H1 (cell line): ENCODE measurements around the gene ZNF652. TPM values are rescaled to one million over a fixed set of nuclear protein-coding genes. Genes with fewer than 3 reads are reported as not detected.

Experiments used
- CTCF ChIA-PET: fragments of 300-600 bp; sonication (Branson Sonifier 250); formaldehyde crosslinking; loops from one replicate; lab custom pipeline; 2021; ENCODE audit not compliant: partially characterized antibody; lab: Charles Lee
- POLR2A ChIA-PET: fragments of 300-600 bp; sonication (Branson Sonifier 250); formaldehyde crosslinking; loops from one replicate; lab custom pipeline; 2021; ENCODE audit warnings: inconsistent platforms; ENCODE audit not compliant: partially characterized antibody; lab: Charles Lee
- DNase-seq, 2 experiments: peaks; one replicate each; pipeline versions ENCODE4 v3.0.0 to v3.0.0-alpha.2; 2010 to 2022; ENCODE audit warnings: low spot score in 2 of 2, low read depth in 1 of 2, mixed read lengths in 1 of 2
- FAIRE-seq: peaks from 2 replicates; lab custom pipeline; 2011; peaks lifted over from hg19 to GRCh38; lab: Jason Lieb, UNC
- H2AFZ ChIP-seq: 2 replicates; pipeline ENCODE4 v1.8.1; 2012; ENCODE audit warnings: low read length, inconsistent platforms
- H2AK5ac ChIP-seq: 2 replicates; pipeline ENCODE4 v1.6.1; 2013; ENCODE audit warnings: low read depth, low read length
- H2BK120ac ChIP-seq: replicated peaks from 2 replicates; pipeline ENCODE3; 2013; ENCODE audit warnings: low read depth, low read length, inconsistent platforms
- H2BK12ac ChIP-seq: 2 replicates; pipeline ENCODE4 v1.6.1; 2013; ENCODE audit warnings: low read depth, low read length
- H2BK15ac ChIP-seq: 2 replicates; pipeline ENCODE4 v1.6.1; 2013; ENCODE audit warnings: low read length
- H2BK20ac ChIP-seq: 2 replicates; pipeline ENCODE4 v1.6.1; 2013; ENCODE audit warnings: low read length
- H2BK5ac ChIP-seq: 2 replicates; pipeline ENCODE4 v1.6.1; 2013; ENCODE audit warnings: low read depth, low read length
- H3K14ac ChIP-seq: 2 replicates; pipeline ENCODE4 v1.6.1; 2013; ENCODE audit warnings: inconsistent platforms; ENCODE audit not compliant: insufficient read length
- H3K18ac ChIP-seq: 2 replicates; pipeline ENCODE4 v1.6.1; 2013; ENCODE audit warnings: low read length; ENCODE audit errors: extremely low read depth
- H3K23ac ChIP-seq: 2 replicates; pipeline ENCODE4 v1.6.1; 2013; ENCODE audit warnings: inconsistent platforms; ENCODE audit not compliant: insufficient read length
- H3K23me2 ChIP-seq: 2 replicates; pipeline ENCODE4 v1.6.1; 2013; ENCODE audit warnings: low read depth, low read length
- H3K27ac ChIP-seq: 2 replicates; pipeline ENCODE4 v1.6.1; 2011; ENCODE audit warnings: low read depth, low read length, inconsistent platforms
- H3K27me3 ChIP-seq, 4 experiments: replicated peaks in 1 of 4; 1 replicate in 1 of 4; 2 replicates in 3 of 4; pipeline versions ENCODE4 v1.6.1 to v1.8.1; 2011 to 2013; ENCODE audit warnings: low read length in 3 of 4, mild to moderate bottlenecking in 3 of 4, inconsistent platforms in 2 of 4, mixed read lengths in 2 of 4, moderate library complexity in 1 of 4; ENCODE audit not compliant: control insufficient read depth in 3 of 4, insufficient read depth in 3 of 4; ENCODE audit errors: extremely low read depth in 1 of 4
- H3K36me3 ChIP-seq, 4 experiments: 2 replicates each; pipeline versions ENCODE4 v1.6.1 to v1.8.1; 2011 to 2013; ENCODE audit warnings: mild to moderate bottlenecking in 4 of 4, low read length in 3 of 4, moderate library complexity in 2 of 4, control low read depth in 1 of 4, inconsistent platforms in 1 of 4; ENCODE audit not compliant: insufficient read depth in 4 of 4, control insufficient read depth in 2 of 4
- H3K4ac ChIP-seq: replicated peaks from 2 replicates; pipeline ENCODE3; 2013; ENCODE audit warnings: low read length, low read depth, mixed read lengths, inconsistent platforms; ENCODE audit not compliant: insufficient read length
- H3K4me1 ChIP-seq, 4 experiments: replicated peaks in 1 of 4; 1 replicate in 1 of 4; 2 replicates in 3 of 4; pipeline versions ENCODE4 v1.6.1 to v1.8.1; 2011 to 2013; ENCODE audit warnings: low read length in 3 of 4, inconsistent platforms in 2 of 4, mixed read lengths in 1 of 4; ENCODE audit not compliant: insufficient read depth in 4 of 4, control insufficient read depth in 3 of 4
- H3K4me2 ChIP-seq, 2 experiments: 2 replicates each; pipeline versions ENCODE4 v1.6.1 to v1.8.1; 2011 to 2013; ENCODE audit warnings: low read depth in 2 of 2, low read length in 2 of 2, control low read depth in 1 of 2, inconsistent platforms in 1 of 2, mild to moderate bottlenecking in 1 of 2; ENCODE audit not compliant: insufficient read depth in 1 of 2
- H3K4me3 ChIP-seq, 4 experiments: fragments of 200-600, 300-600 bp in 1 of 4; sonication (generic), shearing (Covaris generic), sonication (Bioruptor Twin) in 1 of 4; 2 replicates each; pipeline versions ENCODE4 v1.5.1 to v1.8.1; 2011 to 2016; ENCODE audit warnings: low read length in 4 of 4, low read depth in 3 of 4, control low read depth in 2 of 4, inconsistent platforms in 2 of 4, mild to moderate bottlenecking in 2 of 4, mixed read lengths in 1 of 4, moderate library complexity in 1 of 4; ENCODE audit not compliant: insufficient read depth in 2 of 4; ENCODE audit errors: extremely low read depth in 1 of 4
- H3K56ac ChIP-seq: replicated peaks from 2 replicates; pipeline ENCODE3; 2013; ENCODE audit warnings: low read depth, mild to moderate bottlenecking, mixed read lengths, low read length, inconsistent platforms; ENCODE audit not compliant: insufficient read length
- H3K79me1 ChIP-seq: 2 replicates; pipeline ENCODE4 v1.6.1; 2013; ENCODE audit warnings: low read depth, low read length, control low read depth
- H3K79me2 ChIP-seq, 2 experiments: 2 replicates each; pipeline versions ENCODE4 v1.6.1 to v1.8.1; 2012 to 2013; ENCODE audit warnings: low read length in 2 of 2, mild to moderate bottlenecking in 2 of 2, inconsistent platforms in 1 of 2; ENCODE audit not compliant: insufficient read depth in 2 of 2, control insufficient read depth in 1 of 2
- H3K9ac ChIP-seq, 4 experiments: replicated peaks in 1 of 4; 1 replicate in 1 of 4; 2 replicates in 3 of 4; pipeline versions ENCODE4 v1.6.1 to v1.8.1; 2011 to 2013; ENCODE audit warnings: low read depth in 3 of 4, low read length in 3 of 4, control low read depth in 2 of 4, mild to moderate bottlenecking in 2 of 4, moderate library complexity in 2 of 4, inconsistent platforms in 1 of 4; ENCODE audit errors: extremely low read depth in 1 of 4
- H3K9me3 ChIP-seq, 2 experiments: 2 replicates each; pipeline versions ENCODE4 v1.6.1 to v1.8.1; 2012 to 2013; ENCODE audit warnings: mild to moderate bottlenecking in 2 of 2, moderate library complexity in 2 of 2, control low read depth in 1 of 2, inconsistent platforms in 1 of 2, low read depth in 1 of 2, low read length in 1 of 2, mixed read lengths in 1 of 2; ENCODE audit not compliant: insufficient read depth in 2 of 2
- H4K20me1 ChIP-seq, 2 experiments: replicated peaks in 1 of 2; 2 replicates each; pipeline versions ENCODE3 to v1.8.1; 2011 to 2013; ENCODE audit warnings: inconsistent platforms in 2 of 2, low read length in 2 of 2, mild to moderate bottlenecking in 1 of 2; ENCODE audit not compliant: insufficient read depth in 2 of 2, control insufficient read depth in 1 of 2
- H4K5ac ChIP-seq: 2 replicates; pipeline ENCODE4 v1.6.1; 2013; ENCODE audit warnings: low read length, low read depth, mixed read lengths, inconsistent platforms; ENCODE audit not compliant: insufficient read length
- H4K8ac ChIP-seq: 2 replicates; pipeline ENCODE4 v1.8.0; 2013; ENCODE audit warnings: mild to moderate bottlenecking, moderate library complexity, low read length, inconsistent platforms; ENCODE audit not compliant: insufficient read depth; ENCODE audit errors: extremely low read depth
- H4K91ac ChIP-seq: replicated peaks from 2 replicates; pipeline ENCODE3; 2013; ENCODE audit warnings: low read length, mixed read lengths, inconsistent platforms; ENCODE audit not compliant: insufficient read length
- ASH2L ChIP-seq: fragments of 200-600, 300-600 bp; sonication (generic); IDR thresholded peaks from one replicate; pipeline ENCODE4 v1.7.1; 2017; ENCODE audit warnings: low read length
- BCL11A ChIP-seq, 2 experiments: IDR thresholded peaks; one replicate each; pipeline ENCODE4 v1.6.1; 2011; ENCODE audit warnings: low read depth in 2 of 2, low read length in 2 of 2, mild to moderate bottlenecking in 2 of 2
- JUN ChIP-seq: IDR thresholded peaks from 2 replicates; pipeline ENCODE4 v1.6.1; 2011; ENCODE audit warnings: low read depth, mild to moderate bottlenecking, improper control_type of control experiment, low read length
- RAD21 ChIP-seq, 2 experiments: IDR thresholded peaks in 1 of 2; conservative IDR thresholded peaks in 1 of 2; 2 replicates each; pipeline ENCODE4 v1.6.1; 2011; ENCODE audit warnings: low read depth in 2 of 2, low read length in 2 of 2, improper control_type of control experiment in 1 of 2, inconsistent platforms in 1 of 2, mild to moderate bottlenecking in 1 of 2, moderate library complexity in 1 of 2
- SIN3A ChIP-seq, 2 experiments: IDR thresholded peaks in 1 of 2; conservative IDR thresholded peaks in 1 of 2; 2 replicates each; pipeline ENCODE4 v1.6.1; 2011 to 2012; ENCODE audit warnings: low read length in 2 of 2, improper control_type of control experiment in 1 of 2, low read depth in 1 of 2, mild to moderate bottlenecking in 1 of 2
- YY1 ChIP-seq: IDR thresholded peaks from 2 replicates; pipeline ENCODE4 v1.6.1; 2011; ENCODE audit warnings: low read depth, mild to moderate bottlenecking, low read length
- WGBS, 2 experiments: shearing (Covaris generic) in 1 of 2; methylation state at CpG; one replicate each; pipeline versions ENCODE4 v1.1.6 to v1.1.7; 2013 to 2015; ENCODE audit warnings: low lambda C conversion rate in 2 of 2, mixed read lengths in 2 of 2, inconsistent platforms in 1 of 2, low coverage in 1 of 2, missing lambda C conversion rate in 1 of 2; ENCODE audit not compliant: insufficient replicate concordance in 2 of 2, insufficient coverage in 1 of 2, insufficient read length in 1 of 2; ENCODE audit errors: extremely low coverage in 1 of 2, missing lambda C conversion rate in 1 of 2; 5-methylcytosine and 5-hydroxymethylcytosine counted together
- polyA plus RNA-seq, 7 experiments: library from polyadenylated mRNA; depleted of rRNA in 3 of 7; stranded (reverse) in 5 of 7; unstranded in 2 of 7; fragments of >200 nt in 5 of 7; fragments of 200-250 nt in 2 of 7; gene quantifications; 1 replicate in 5 of 7; 2 replicates in 1 of 7; 4 replicates in 1 of 7; pipeline versions ENCODE4 v1.2.1 to v1.2.3, GENCODE V29; 2011 to 2013; ENCODE audit warnings: missing spikeins in 2 of 7, mixed read lengths in 2 of 7
- total RNA-seq: library from RNA; stranded (reverse); fragmentation: NEBNext Ultra II Directional; extraction: Animal tissue kit (Norgen Biotek cat#: 25700); gene quantifications from 2 replicates; pipeline ENCODE4 v1.2.1, GENCODE V29; 2021
- TF ChIP-seq, protein P1 (sequence below): IDR thresholded peaks from 2 replicates; pipeline ENCODE4 v1.6.1; 2012; ENCODE audit warnings: low read length, inconsistent platforms
- TF ChIP-seq, protein P2 (sequence below), 3 experiments: IDR thresholded peaks; 1 replicate in 2 of 3; 2 replicates in 1 of 3; pipeline versions ENCODE4 v1.5.1 to v1.6.1; 2011; ENCODE audit warnings: low read length in 3 of 3, mild to moderate bottlenecking in 3 of 3, inconsistent platforms in 2 of 3, low read depth in 1 of 3, moderate library complexity in 1 of 3; ENCODE audit not compliant: insufficient read depth in 1 of 3; ENCODE audit errors: control extremely low read depth in 1 of 3

Gene ZNF652
- total and polyA plus RNA-seq, 2 of the 8 experiments (the other 6 are each of a cell fraction or from before 2014, with no cell fraction given), result 13.5 to 39.6 TPM

DNA sequence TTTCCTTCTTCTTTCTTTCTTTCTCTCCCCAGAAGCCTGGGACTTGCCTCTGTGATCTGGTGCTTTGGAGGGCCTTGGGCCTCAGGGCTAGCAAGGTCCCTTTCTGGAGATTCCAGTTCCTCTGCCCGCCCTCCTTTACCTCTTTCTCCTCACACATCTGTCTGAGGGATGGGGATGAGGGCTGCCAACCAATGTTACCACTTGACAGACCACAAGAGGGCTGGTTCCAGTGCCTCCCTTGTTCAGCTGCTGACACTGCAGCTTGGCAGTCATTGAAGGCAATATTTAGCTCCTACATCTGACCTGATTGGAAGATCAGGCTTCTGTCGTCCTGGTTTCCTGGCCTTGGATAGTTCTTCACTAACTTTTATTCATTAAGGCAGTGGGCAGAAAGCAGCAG lies 3.6 kb upstream of the ZNF652 start:
- no peaks in the 10 kb centered on the region for H3K27me3 ChIP-seq
- TF ChIP-seq YY1 (0 out of 2 replicates have a peak, but pooled peaks have one; percentile 23), BCL11A (IDR thresholded peaks at IDR 0.05; ENCODE audit: low read depth in 2 of 2, low read length in 2 of 2) (no peak), JUN (no peak), RAD21 (IDR thresholded peaks at IDR 0.05 in 1 of 2, conservative IDR thresholded peaks at IDR 0.05 in 1 of 2; ENCODE audit: low read depth in 2 of 2, low read length in 2 of 2) (peak; percentile 27 to 53; a peak in 3 of 4 replicates), SIN3A (conservative IDR thresholded peaks at IDR 0.05 in 1 of 2, IDR thresholded peaks at IDR 0.05 in 1 of 2; ENCODE audit: low read depth in 1 of 2, low read length in 2 of 2) (peak in 1 of 2 experiments; percentile 66; a peak in 1 of 4 replicates), ASH2L (no peak)
- TF ChIP-seq, protein P1, sequence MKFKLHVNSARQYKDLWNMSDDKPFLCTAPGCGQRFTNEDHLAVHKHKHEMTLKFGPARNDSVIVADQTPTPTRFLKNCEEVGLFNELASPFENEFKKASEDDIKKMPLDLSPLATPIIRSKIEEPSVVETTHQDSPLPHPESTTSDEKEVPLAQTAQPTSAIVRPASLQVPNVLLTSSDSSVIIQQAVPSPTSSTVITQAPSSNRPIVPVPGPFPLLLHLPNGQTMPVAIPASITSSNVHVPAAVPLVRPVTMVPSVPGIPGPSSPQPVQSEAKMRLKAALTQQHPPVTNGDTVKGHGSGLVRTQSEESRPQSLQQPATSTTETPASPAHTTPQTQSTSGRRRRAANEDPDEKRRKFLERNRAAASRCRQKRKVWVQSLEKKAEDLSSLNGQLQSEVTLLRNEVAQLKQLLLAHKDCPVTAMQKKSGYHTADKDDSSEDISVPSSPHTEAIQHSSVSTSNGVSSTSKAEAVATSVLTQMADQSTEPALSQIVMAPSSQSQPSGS, result no peak
- TF ChIP-seq, protein P2, sequence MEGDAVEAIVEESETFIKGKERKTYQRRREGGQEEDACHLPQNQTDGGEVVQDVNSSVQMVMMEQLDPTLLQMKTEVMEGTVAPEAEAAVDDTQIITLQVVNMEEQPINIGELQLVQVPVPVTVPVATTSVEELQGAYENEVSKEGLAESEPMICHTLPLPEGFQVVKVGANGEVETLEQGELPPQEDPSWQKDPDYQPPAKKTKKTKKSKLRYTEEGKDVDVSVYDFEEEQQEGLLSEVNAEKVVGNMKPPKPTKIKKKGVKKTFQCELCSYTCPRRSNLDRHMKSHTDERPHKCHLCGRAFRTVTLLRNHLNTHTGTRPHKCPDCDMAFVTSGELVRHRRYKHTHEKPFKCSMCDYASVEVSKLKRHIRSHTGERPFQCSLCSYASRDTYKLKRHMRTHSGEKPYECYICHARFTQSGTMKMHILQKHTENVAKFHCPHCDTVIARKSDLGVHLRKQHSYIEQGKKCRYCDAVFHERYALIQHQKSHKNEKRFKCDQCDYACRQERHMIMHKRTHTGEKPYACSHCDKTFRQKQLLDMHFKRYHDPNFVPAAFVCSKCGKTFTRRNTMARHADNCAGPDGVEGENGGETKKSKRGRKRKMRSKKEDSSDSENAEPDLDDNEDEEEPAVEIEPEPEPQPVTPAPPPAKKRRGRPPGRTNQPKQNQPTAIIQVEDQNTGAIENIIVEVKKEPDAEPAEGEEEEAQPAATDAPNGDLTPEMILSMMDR (IDR thresholded peaks at IDR 0.05; ENCODE audit: control extremely low read depth in 1 of 3, insufficient read depth in 1 of 3, low read depth in 1 of 3, low read length in 3 of 3), result peak; percentile 58 to 83 (median 73)

More for the DNA sequence above, 3.6 kb upstream of the ZNF652 start:
- no peak overlapping the region for H4K5ac ChIP-seq
- H3K9me3 ChIP-seq, result no peaks in the 10 kb centered on the region
- H3K9ac ChIP-seq, result no peak overlapping the region
- H3K18ac ChIP-seq, result no peak overlapping the region
- no peak overlapping the region for H3K27ac ChIP-seq
- H3K56ac ChIP-seq, result no peak overlapping the region
- H2AK5ac ChIP-seq, result no peak overlapping the region
- H4K20me1 ChIP-seq, result peaks cover 0 to 4% of the 10 kb centered on the region in 2 experiments
- H3K36me3 ChIP-seq, result no peaks in the 10 kb centered on the region
- H2BK20ac ChIP-seq, result no peak overlapping the region
- peaks cover 5% of the 10 kb centered on the region; the same call in 1 of the 2 replicates for H3K79me1 ChIP-seq
- H3K14ac ChIP-seq, result no peak overlapping the region
- H3K23ac ChIP-seq, result no peak overlapping the region
- H3K4me1 ChIP-seq, result peaks cover 5 to 15% (median 8%) of the 10 kb centered on the region in 4 experiments; a peak in 6 of 7 replicates
- DNase-seq (no peak), FAIRE-seq (peak; percentile 62)
- no peak overlapping the region for H3K4me2 ChIP-seq
- peaks cover under 1 to 7% of the 10 kb centered on the region in 2 experiments; a peak in 3 of 4 replicates for H3K79me2 ChIP-seq
- no peak overlapping the region for H4K8ac ChIP-seq
- H4K91ac ChIP-seq, result no peak overlapping the region
- no peak overlapping the region for H2BK120ac ChIP-seq
- no peak overlapping the region for H2AFZ ChIP-seq
- 54% methylated on average over 2 of the region's 2 CpGs; no CpG with 5 or more reads in 1 of the 2 experiments for WGBS, 2 experiments
- H3K4ac ChIP-seq, result no peak overlapping the region
- H2BK15ac ChIP-seq, result no peak overlapping the region
- no peak overlapping the region for H3K4me3 ChIP-seq
- H2BK12ac ChIP-seq, result no peak overlapping the region
- no peak overlapping the region for H2BK5ac ChIP-seq
- POLR2A ChIA-PET, result interaction anchor here (0.6 kb wide), 1 partner anchor 32 kb away, joined by 3 read pairs; no protein-coding TSS in a partner anchor
- H3K23me2 ChIP-seq, result peaks cover 10% of the 10 kb centered on the region
- CTCF ChIA-PET, result interaction anchor here (0.6 to 4.6 kb wide), 13 partner anchors 9 to 1162 kb away, joined by 3 to 65 read pairs (median 3); no protein-coding TSS in a partner anchor
